SK-N-SH (cell line): ENCODE data around the gene OVOL1. TPM values are rescaled to one million over a fixed set of nuclear protein-coding genes. Genes with fewer than 3 reads are reported as not detected.

ENCODE experiments used
- CTCF ChIA-PET: fragments of 300-600, 350-600 bp; formaldehyde crosslinking; extraction: SDS; loops from one replicate; lab custom pipeline; 2021; lab: Yijun Ruan, JAX
- POLR2A ChIA-PET: fragments of 350-600 bp; sonication (Branson Sonifier 250); formaldehyde crosslinking; extraction: SDS; loops from one replicate; lab custom pipeline; 2020; ENCODE audit warnings: antibody characterized with exemption, inconsistent platforms; lab: Yijun Ruan, JAX
- DNase-seq: peaks from one replicate; pipeline ENCODE4 v3.0.0; 2012
- H2AFZ ChIP-seq: fragments of 200-600 bp; sonication (generic); 2 replicates; pipeline ENCODE4 v1.8.1; 2016; ENCODE audit warnings: antibody characterized with exemption, mild to moderate bottlenecking, low read depth
- H3F3A ChIP-seq: fragments of 200-600 bp; sonication (generic); replicated peaks from 2 replicates; pipeline ENCODE3; 2016; ENCODE audit warnings: antibody characterized with exemption, mild to moderate bottlenecking; ENCODE audit not compliant: insufficient read depth
- H3K27ac ChIP-seq, 2 experiments: fragments of 200-500 bp in 1 of 2; fragments of 200-600 bp in 1 of 2; sonication (Bioruptor generic) in 1 of 2; sonication (generic), shearing (Covaris generic) in 1 of 2; 2 replicates each; pipeline versions ENCODE4 v1.5.1 to v1.6.1; 2014 to 2016; ENCODE audit warnings: low read depth in 2 of 2, inconsistent platforms in 1 of 2, low read length in 1 of 2, mild to moderate bottlenecking in 1 of 2, mixed read lengths in 1 of 2
- H3K27me3 ChIP-seq: fragments of 200-600 bp; sonication (generic), shearing (Covaris generic); 2 replicates; pipeline ENCODE4 v1.6.1; 2016; ENCODE audit warnings: mixed run types; ENCODE audit not compliant: insufficient read depth
- H3K36me3 ChIP-seq, 2 experiments: fragments of 200-500 bp in 1 of 2; fragments of 200-600 bp in 1 of 2; sonication (Bioruptor generic) in 1 of 2; sonication (generic) in 1 of 2; replicated peaks in 1 of 2; 2 replicates each; pipeline versions ENCODE3 to v1.5.1; 2014 to 2016; ENCODE audit warnings: low read length in 1 of 2, mild to moderate bottlenecking in 1 of 2; ENCODE audit not compliant: insufficient read depth in 2 of 2, control insufficient read depth in 1 of 2
- H3K4me1 ChIP-seq, 2 experiments: fragments of 200-500 bp in 1 of 2; fragments of 200-600 bp in 1 of 2; sonication (Bioruptor generic) in 1 of 2; sonication (generic), shearing (Covaris generic) in 1 of 2; 2 replicates each; pipeline versions ENCODE4 v1.5.1 to v1.6.1; 2014 to 2016; ENCODE audit warnings: low read depth in 1 of 2, low read length in 1 of 2, mixed run types in 1 of 2; ENCODE audit not compliant: insufficient read depth in 2 of 2, control insufficient read depth in 1 of 2
- H3K4me2 ChIP-seq: fragments of 200-600 bp; sonication (generic), shearing (Covaris generic); 2 replicates; pipeline ENCODE4 v1.6.1; 2017; ENCODE audit warnings: mixed run types
- H3K4me3 ChIP-seq, 2 experiments: fragments of 200-500 bp in 1 of 2; fragments of 200-600 bp in 1 of 2; sonication (Bioruptor generic) in 1 of 2; sonication (generic), shearing (Covaris generic) in 1 of 2; 2 replicates each; pipeline versions ENCODE4 v1.5.1 to v1.8.1; 2014 to 2016; ENCODE audit warnings: low read depth in 2 of 2, inconsistent platforms in 1 of 2, low read length in 1 of 2, mild to moderate bottlenecking in 1 of 2, mixed read lengths in 1 of 2, moderate library complexity in 1 of 2
- H3K79me2 ChIP-seq: fragments of 200-600 bp; sonication (generic); 2 replicates; pipeline ENCODE4 v1.8.1; 2017; ENCODE audit warnings: mild to moderate bottlenecking; ENCODE audit not compliant: insufficient read depth
- H3K9ac ChIP-seq: fragments of 200-600 bp; sonication (generic); 2 replicates; pipeline ENCODE4 v1.6.1; 2017; ENCODE audit warnings: mixed run types
- H3K9me2 ChIP-seq: fragments of 200-600 bp; sonication (generic); 2 replicates; pipeline ENCODE4 v1.6.1; 2017; ENCODE audit warnings: mixed run types
- H3K9me3 ChIP-seq: fragments of 200-600 bp; sonication (generic); 2 replicates; pipeline ENCODE4 v1.6.1; 2017; ENCODE audit warnings: mixed run types, mild to moderate bottlenecking, moderate library complexity
- H4K20me1 ChIP-seq: fragments of 200-600 bp; sonication (generic); 2 replicates; pipeline ENCODE4 v1.6.1; 2017; ENCODE audit warnings: mild to moderate bottlenecking, mixed run types; ENCODE audit not compliant: insufficient read depth
- ELF1 ChIP-seq: IDR thresholded peaks from 2 replicates; pipeline ENCODE4 v1.4.0; 2012
- FOSL2 ChIP-seq: IDR thresholded peaks from 2 replicates; pipeline ENCODE4 v1.4.0; 2012; ENCODE audit warnings: low read depth, mild to moderate bottlenecking, moderate library complexity, borderline replicate concordance
- FOXM1 ChIP-seq: IDR thresholded peaks from 2 replicates; pipeline ENCODE4 v1.4.0; 2012; ENCODE audit warnings: low read depth, mild to moderate bottlenecking
- GABPA ChIP-seq: IDR thresholded peaks from 2 replicates; pipeline ENCODE4 v1.4.0; 2012; ENCODE audit warnings: low read depth, mild to moderate bottlenecking
- GATA2 ChIP-seq: sonication (generic); formaldehyde crosslinking; IDR thresholded peaks from 2 replicates; pipeline ENCODE4 v1.5.0; 2020; ENCODE audit warnings: mild to moderate bottlenecking, missing genetic modification reagents
- JUND ChIP-seq: IDR thresholded peaks from 2 replicates; pipeline ENCODE4 v1.4.0; 2012
- MAX ChIP-seq: IDR thresholded peaks from 2 replicates; pipeline ENCODE4 v1.4.0; 2012; ENCODE audit warnings: low read depth
- NFIC ChIP-seq: IDR thresholded peaks from 2 replicates; pipeline ENCODE4 v1.4.0; 2012; ENCODE audit warnings: borderline replicate concordance
- NRF1 ChIP-seq: IDR thresholded peaks from 2 replicates; pipeline ENCODE4 v1.6.1; 2012; ENCODE audit warnings: low read depth, mild to moderate bottlenecking, low read length
- POLR2AphosphoS5 ChIP-seq: IDR thresholded peaks from 2 replicates; pipeline ENCODE4 v1.6.1; 2012; ENCODE audit warnings: low read depth, low read length
- RFX5 ChIP-seq: IDR thresholded peaks from 2 replicates; pipeline ENCODE4 v1.6.1; 2012; ENCODE audit warnings: mild to moderate bottlenecking, improper control_type of control experiment, low read length
- SIN3A ChIP-seq: IDR thresholded peaks from 2 replicates; pipeline ENCODE4 v1.6.1; 2012; ENCODE audit warnings: low read depth, mild to moderate bottlenecking, low read length, moderate library complexity, borderline replicate concordance
- USF2 ChIP-seq: fragments of 150-350 bp; IDR thresholded peaks from 2 replicates; pipeline ENCODE4 v1.6.1; 2017; ENCODE audit warnings: antibody characterized with exemption, low read length, low read depth, borderline replicate concordance
- ZBTB33 ChIP-seq: IDR thresholded peaks from 2 replicates; pipeline ENCODE4 v1.4.0; 2012; ENCODE audit warnings: low read depth, borderline replicate concordance
- WGBS: methylation state at CpG from one replicate; pipeline ENCODE4 v1.1.6; 2017; ENCODE audit warnings: low lambda C conversion rate; 5-methylcytosine and 5-hydroxymethylcytosine counted together
- polyA plus RNA-seq, 3 experiments: library from polyadenylated mRNA; depleted of rRNA; stranded (reverse); fragments of >200 nt; gene quantifications; 2 replicates each; pipeline ENCODE4 v1.2.3, GENCODE V29; 2012

Gene OVOL1
- polyA plus RNA-seq, 1 of the 3 experiments (the other 2 are of a cell fraction): not detected

GRCh38 chr11:65789230-65790103 is 2.6 kb downstream of the OVOL1 start:
- H3K9me2 ChIP-seq: no peaks in the 10 kb centered on the region
- no peak overlapping the region for H3K27ac ChIP-seq
- ChIA-PET CTCF (interaction anchor here (1.1 to 19.1 kb wide), 8 partner anchors 8 to 77 kb away, joined by 4 to 152 read pairs (median 7); partner anchors contain the start of genes AP5B1 and KAT5), POLR2A (interaction anchor here (1.4 kb wide), 1 partner anchor 18 kb away, joined by 4 read pairs; no protein-coding TSS in a partner anchor)
- no peak overlapping the region for H2AFZ ChIP-seq
- H3K9ac ChIP-seq: no peak overlapping the region
- H4K20me1 ChIP-seq: no peaks in the 10 kb centered on the region
- H3K4me1 ChIP-seq: no peaks in the 10 kb centered on the region; a peak in 1 of 4 replicates
- no peaks in the 10 kb centered on the region for H3K9me3 ChIP-seq
- no peak overlapping the region for H3K4me2 ChIP-seq
- H3K36me3 ChIP-seq: no peaks in the 10 kb centered on the region
- no peaks in the 10 kb centered on the region for H3K79me2 ChIP-seq
- DNase-seq: peak; percentile 34
- H3K27me3 ChIP-seq: peaks cover 40% of the 10 kb centered on the region
- H3K4me3 ChIP-seq: no peak overlapping the region
- no peak for TF ChIP-seq ELF1
- TF ChIP-seq FOXM1: no peak
- no peak for TF ChIP-seq NRF1
- TF ChIP-seq FOSL2: no peak
- no peak for TF ChIP-seq POLR2AphosphoS5
- TF ChIP-seq NFIC: no peak
- TF ChIP-seq ZBTB33: no peak
- no peak for TF ChIP-seq MAX
- TF ChIP-seq USF2: no peak
- TF ChIP-seq GABPA: no peak
- no peak for TF ChIP-seq GATA2
- TF ChIP-seq JUND: no peak
- TF ChIP-seq RFX5: no peak
- no peak for TF ChIP-seq SIN3A
- TF ChIP-seq, all 33 proteins: peak for 0
- WGBS: 81% methylated on average over 14 of the region's 14 CpGs
- H3F3A ChIP-seq: no peaks in the 10 kb centered on the region
